ENCODE measurements around the gene GCK. TPM values are rescaled to one million over a fixed set of nuclear protein-coding genes. Genes with fewer than 3 reads are reported as not detected.
A peak's percentile ranks its signal among the peaks of the same experiment; 100 is the strongest.

The GCK gene
- total RNA-seq, 1 experiment from 2014 or later, result not detected

GRCh38 chr7:44144968-44145478 is 44.2 kb downstream of the GCK start:
- Histone ChIP-seq H3K9me3 (no peaks in the 10 kb centered on the region), H3K36me3 (no peaks in the 10 kb centered on the region), H3K27me3 (no peaks in the 10 kb centered on the region), H3K4me3 (no peak overlapping the region)
- no peak for DNase-seq

GRCh38 chr7:44144426-44144967 is 44.7 kb downstream of the GCK start:
- Histone ChIP-seq H3K9me3 (no peaks in the 10 kb centered on the region), H3K36me3 (no peaks in the 10 kb centered on the region), H3K4me3 (no peak overlapping the region), H3K27me3 (no peaks in the 10 kb centered on the region)
- no peak for DNase-seq

- no peak overlapping the region for H3K4me3 ChIP-seq
- H3K36me3 ChIP-seq, result no peaks in the 10 kb centered on the region
- no peak for DNase-seq
- H3K27me3 ChIP-seq, result no peaks in the 10 kb centered on the region
- H3K9me3 ChIP-seq, result no peaks in the 10 kb centered on the region
Observed at GRCh38 chr7:44143646-44144250, 45.5 kb downstream of the GCK start.

- no peaks in the 10 kb centered on the region for H3K27me3 ChIP-seq
- DNase-seq, result no peak
- H3K36me3 ChIP-seq, result no peaks in the 10 kb centered on the region
- H3K9me3 ChIP-seq, result no peaks in the 10 kb centered on the region
- no peak overlapping the region for H3K4me3 ChIP-seq
Observed at GRCh38 chr7:44142028-44142427, 47.2 kb downstream of the GCK start.

- no peak for DNase-seq
- H3K27me3 ChIP-seq, result no peaks in the 10 kb centered on the region
- no peaks in the 10 kb centered on the region for H3K36me3 ChIP-seq
- no peak within 1 kb of the TSS for H3K4me3 ChIP-seq
- no peaks in the 10 kb centered on the region for H3K9me3 ChIP-seq
Observed at GRCh38 chr7:44141221-44141850, 47.9 kb downstream of the GCK start, which contains the start of gene MYL7. TSS of gene MYL7 (minus strand) at chr7:44141332. CDS start at chr7:44141305, 27 bp downstream.

- H3K4me3 ChIP-seq, result no peak overlapping the region
- no peaks in the 10 kb centered on the region for H3K36me3 ChIP-seq
- no peaks in the 10 kb centered on the region for H3K27me3 ChIP-seq
- DNase-seq, result no peak
- H3K9me3 ChIP-seq, result no peaks in the 10 kb centered on the region
Observed at GRCh38 chr7:44140341-44140740, 48.9 kb downstream of the GCK start.

GRCh38 chr7:44139311-44140010 is 49.8 kb downstream of the GCK start:
- Histone ChIP-seq H3K9me3 (no peaks in the 10 kb centered on the region), H3K4me3 (no peak overlapping the region), H3K27me3 (no peaks in the 10 kb centered on the region), H3K36me3 (no peaks in the 10 kb centered on the region)
- DNase-seq, result no peak

- Histone ChIP-seq H3K4me3 (no peak overlapping the region), H3K36me3 (no peaks in the 10 kb centered on the region), H3K9me3 (no peaks in the 10 kb centered on the region), H3K27me3 (no peaks in the 10 kb centered on the region)
- DNase-seq, result no peak
Observed at GRCh38 chr7:44138698-44139097, 50.5 kb downstream of the GCK start.

- DNase-seq, result no peak
- no peaks in the 10 kb centered on the region for H3K36me3 ChIP-seq
- H3K9me3 ChIP-seq, result no peaks in the 10 kb centered on the region
- H3K27me3 ChIP-seq, result no peaks in the 10 kb centered on the region
- H3K4me3 ChIP-seq, result no peak overlapping the region
Observed at GRCh38 chr7:44136731-44137130, 52.5 kb downstream of the GCK start.

- no peaks in the 10 kb centered on the region for H3K27me3 ChIP-seq
- no peak overlapping the region for H3K4me3 ChIP-seq
- no peak for DNase-seq
- H3K9me3 ChIP-seq, result no peaks in the 10 kb centered on the region
- no peaks in the 10 kb centered on the region for H3K36me3 ChIP-seq
Observed at GRCh38 chr7:44134943-44135628, 54.2 kb downstream of the GCK start.

- no peak for DNase-seq
- H3K36me3 ChIP-seq, result no peaks in the 10 kb centered on the region
- H3K9me3 ChIP-seq, result no peaks in the 10 kb centered on the region
- no peak overlapping the region for H3K4me3 ChIP-seq
- H3K27me3 ChIP-seq, result no peaks in the 10 kb centered on the region
Observed at GRCh38 chr7:44133295-44133694, 55.9 kb downstream of the GCK start.

- no peaks in the 10 kb centered on the region for H3K36me3 ChIP-seq
- DNase-seq, result no peak
- no peaks in the 10 kb centered on the region for H3K27me3 ChIP-seq
- H3K4me3 ChIP-seq, result no peak overlapping the region
- no peaks in the 10 kb centered on the region for H3K9me3 ChIP-seq
Observed at GRCh38 chr7:44132039-44132438, 57.2 kb downstream of the GCK start.

GRCh38 chr7:44131173-44132029 is 57.8 kb downstream of the GCK start:
- Histone ChIP-seq H3K4me3 (no peak overlapping the region), H3K27me3 (no peaks in the 10 kb centered on the region), H3K36me3 (no peaks in the 10 kb centered on the region), H3K9me3 (no peaks in the 10 kb centered on the region)
- DNase-seq, result peak; percentile 55

- no peaks in the 10 kb centered on the region for H3K36me3 ChIP-seq
- no peak for DNase-seq
- no peaks in the 10 kb centered on the region for H3K27me3 ChIP-seq
- H3K9me3 ChIP-seq, result no peaks in the 10 kb centered on the region
- no peak overlapping the region for H3K4me3 ChIP-seq
Observed at GRCh38 chr7:44128721-44129582, 60.3 kb downstream of the GCK start.

- Histone ChIP-seq H3K4me3 (no peak overlapping the region), H3K9me3 (no peaks in the 10 kb centered on the region), H3K36me3 (peaks cover 1% of the 10 kb centered on the region), H3K27me3 (no peaks in the 10 kb centered on the region)
- DNase-seq, result no peak
Observed at GRCh38 chr7:44127161-44127560, 62.1 kb downstream of the GCK start.

All from MG63 (cell line).